SK-N-SH treated with all-trans-retinoic acid at 6 μM for 48 hours (cell line): Measurements from ENCODE around the gene MLPH.

Source experiments
- GLIS3 ChIP-seq: fragments of 250-450 bp; sonication (Bioruptor Pico); IDR thresholded peaks from 2 replicates; pipeline ENCODE4 v1.5.0; 2020; ENCODE audit warnings: mild to moderate bottlenecking, moderate library complexity
- PATZ1 ChIP-seq: fragments of 250-450 bp; sonication (Bioruptor Pico); IDR thresholded peaks from 2 replicates; pipeline ENCODE4 v1.8.0; 2020; ENCODE audit warnings: mild to moderate bottlenecking, moderate library complexity, borderline replicate concordance
- POU6F1 ChIP-seq: fragments of 250-450 bp; sonication (Bioruptor Pico); IDR thresholded peaks from 2 replicates; pipeline ENCODE4 v1.8.0; 2021; ENCODE audit warnings: low read depth, mild to moderate bottlenecking, moderate library complexity, borderline replicate concordance
- ZC3H10 ChIP-seq: fragments of 250-450 bp; sonication (Bioruptor Pico); IDR thresholded peaks from 2 replicates; pipeline ENCODE4 v1.5.1; 2021; ENCODE audit warnings: mild to moderate bottlenecking, moderate library complexity
- ZFP3 ChIP-seq: fragments of 250-450 bp; sonication (Bioruptor Pico); IDR thresholded peaks from 2 replicates; pipeline ENCODE4 v1.5.0; 2020; ENCODE audit warnings: mild to moderate bottlenecking, moderate library complexity

GRCh38 chr2:237565974-237566373, 78.9 kb downstream of the MLPH start:
- TF ChIP-seq PATZ1 (CRISPR knock-in tag), result no peak
- TF ChIP-seq ZFP3, result no peak
- no peak for TF ChIP-seq ZC3H10 (CRISPR knock-in tag)
- TF ChIP-seq GLIS3 (CRISPR knock-in tag), result no peak
- no peak for TF ChIP-seq POU6F1 (CRISPR knock-in tag)
